Testis (tissue), 2 donors: ENCODE results near the gene IGFBP1.
"Not testable (repeated sequence)": the region's sequence is repeated elsewhere in the genome, so short reads cannot be mapped to it uniquely, and the experiment has no call there.

ENCODE experiments used
- POLR2A ChIP-seq: fragments of 450-650 bp; IDR thresholded peaks from one replicate; pipeline ENCODE4 v1.6.1; 2017; ENCODE audit warnings: antibody characterized with exemption, mild to moderate bottlenecking, moderate library complexity
- TF ChIP-seq, protein P1 (sequence below), 3 experiments: fragments of 450-650 bp in 2 of 3; fragments of 200-600 bp in 1 of 3; sonication (generic) in 1 of 3; IDR thresholded peaks; one replicate each; pipeline ENCODE4 v1.5.1; 2016 to 2019; ENCODE audit warnings: antibody characterized with exemption in 3 of 3, mild to moderate bottlenecking in 2 of 3, moderate library complexity in 1 of 3

DNA sequence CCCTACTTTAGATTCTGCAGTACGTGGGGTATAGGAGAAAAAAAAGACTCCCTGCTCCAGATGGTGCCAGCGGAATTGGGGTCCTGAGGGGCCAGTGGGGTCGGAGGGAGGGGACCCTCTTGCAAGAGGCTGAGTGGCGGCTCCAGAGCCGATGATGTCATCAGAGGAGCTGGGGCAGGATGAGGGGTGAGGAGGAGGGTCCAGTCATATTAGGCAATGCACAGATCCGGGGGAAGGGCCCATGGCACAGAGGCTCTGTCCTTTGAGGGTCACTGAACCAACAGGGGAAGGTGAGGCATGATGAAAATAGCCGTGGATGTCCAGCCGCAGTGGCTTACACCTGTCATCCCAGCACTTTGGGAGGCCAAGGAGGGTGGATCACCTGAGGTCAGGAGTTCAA lies 34.8 kb upstream of the IGFBP1 start:
- not testable (repeated sequence) for TF ChIP-seq POLR2A
- TF ChIP-seq, protein P1, sequence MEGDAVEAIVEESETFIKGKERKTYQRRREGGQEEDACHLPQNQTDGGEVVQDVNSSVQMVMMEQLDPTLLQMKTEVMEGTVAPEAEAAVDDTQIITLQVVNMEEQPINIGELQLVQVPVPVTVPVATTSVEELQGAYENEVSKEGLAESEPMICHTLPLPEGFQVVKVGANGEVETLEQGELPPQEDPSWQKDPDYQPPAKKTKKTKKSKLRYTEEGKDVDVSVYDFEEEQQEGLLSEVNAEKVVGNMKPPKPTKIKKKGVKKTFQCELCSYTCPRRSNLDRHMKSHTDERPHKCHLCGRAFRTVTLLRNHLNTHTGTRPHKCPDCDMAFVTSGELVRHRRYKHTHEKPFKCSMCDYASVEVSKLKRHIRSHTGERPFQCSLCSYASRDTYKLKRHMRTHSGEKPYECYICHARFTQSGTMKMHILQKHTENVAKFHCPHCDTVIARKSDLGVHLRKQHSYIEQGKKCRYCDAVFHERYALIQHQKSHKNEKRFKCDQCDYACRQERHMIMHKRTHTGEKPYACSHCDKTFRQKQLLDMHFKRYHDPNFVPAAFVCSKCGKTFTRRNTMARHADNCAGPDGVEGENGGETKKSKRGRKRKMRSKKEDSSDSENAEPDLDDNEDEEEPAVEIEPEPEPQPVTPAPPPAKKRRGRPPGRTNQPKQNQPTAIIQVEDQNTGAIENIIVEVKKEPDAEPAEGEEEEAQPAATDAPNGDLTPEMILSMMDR (IDR thresholded peaks at IDR 0.05), result not testable (repeated sequence)
